ENCODE data around the gene TREML1. TPM values are rescaled to one million over a fixed set of nuclear protein-coding genes. Genes with fewer than 3 reads are reported as not detected.

The TREML1 gene
- total RNA-seq, 3 donors from 2014 or later (not counting 1 experiment from before 2014, with no cell fraction given) = 1.4 to 8.6 (median 3.4) TPM

GRCh38 chr6:41150671-41151070 lies 3.5 kb downstream of the TREML1 start:
- no peaks in the 10 kb centered on the region for H3K27me3 ChIP-seq (ENCODE audit: control insufficient read depth, insufficient read depth, low read length)
- no peak for TF ChIP-seq CTCF (IDR thresholded peaks at IDR 0.05)
- Mint-ChIP-seq H3K4me3 (no peak overlapping the region), H3K27me3 (ENCODE audit: low read depth in 2 of 2) (no peaks in the 10 kb centered on the region), H3K36me3 (no peaks in the 10 kb centered on the region), H3K4me1 (peaks cover 7 to 9% of the 10 kb centered on the region in 2 donors), H3K27ac (no peak overlapping the region), H3K9me3 (no peaks in the 10 kb centered on the region)
- H3K9me3 ChIP-seq (ENCODE audit: control insufficient read depth, insufficient read depth, low read length) = no peaks in the 10 kb centered on the region
- ATAC-seq = no peak
- H3K4me1 ChIP-seq (ENCODE audit: control insufficient read depth, insufficient read depth, low read length) = no peaks in the 10 kb centered on the region
- WGBS (ENCODE audit: insufficient coverage) = 90% methylated on average over 1 of the region's 1 CpG
- H3K27ac ChIP-seq (ENCODE audit: low read length) = no peak overlapping the region
- no peak for DNase-seq
- intact Hi-C loops (cut with micrococcal nuclease) = no loop called here
- no peaks in the 10 kb centered on the region for H3K36me3 ChIP-seq (ENCODE audit: control insufficient read depth, insufficient read depth, low read length)
- H3K4me3 ChIP-seq (ENCODE audit: low read length) = no peak overlapping the region

DNA sequence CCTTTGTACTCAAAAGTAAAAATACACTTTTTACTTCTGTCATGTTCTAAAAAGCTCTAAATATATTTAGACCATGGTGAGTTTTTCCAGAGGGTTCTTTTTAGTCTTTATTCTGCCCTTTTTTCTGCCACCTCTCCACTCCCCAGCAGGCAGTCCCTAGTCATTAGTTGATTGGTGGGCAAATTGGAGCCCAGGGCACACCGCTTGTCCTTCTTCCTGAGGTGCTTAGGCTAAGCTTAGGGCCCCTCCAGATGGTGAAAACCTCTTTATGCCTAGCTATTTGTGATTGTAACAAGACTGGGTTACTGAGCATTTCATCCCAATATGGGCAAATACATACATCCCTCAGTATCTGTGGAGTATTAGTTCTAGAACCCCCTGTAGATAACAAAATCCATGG lies 6.2 kb downstream of the TREML1 start:
- Histone ChIP-seq H3K9me3 (ENCODE audit: control insufficient read depth, insufficient read depth, low read length) (no peaks in the 10 kb centered on the region), H3K4me1 (ENCODE audit: control insufficient read depth, insufficient read depth, low read length) (no peaks in the 10 kb centered on the region), H3K27me3 (ENCODE audit: control insufficient read depth, insufficient read depth, low read length) (no peaks in the 10 kb centered on the region), H3K4me3 (ENCODE audit: low read length) (no peak overlapping the region), H3K36me3 (ENCODE audit: control insufficient read depth, insufficient read depth, low read length) (no peaks in the 10 kb centered on the region), H3K27ac (ENCODE audit: low read length) (no peak overlapping the region)
- no peaks in the 10 kb centered on the region for H3K36me3 Mint-ChIP-seq
- H3K4me3 Mint-ChIP-seq = no peak overlapping the region
- TF ChIP-seq CTCF (IDR thresholded peaks at IDR 0.05) = no peak
- intact Hi-C loops (cut with micrococcal nuclease) = no loop called here
- H3K4me1 Mint-ChIP-seq = peaks cover 5 to 7% of the 10 kb centered on the region in 2 donors
- no peaks in the 10 kb centered on the region for H3K27me3 Mint-ChIP-seq (ENCODE audit: low read depth in 2 of 2)
- H3K9me3 Mint-ChIP-seq = no peaks in the 10 kb centered on the region
- H3K27ac Mint-ChIP-seq = no peak overlapping the region
- 100% methylated on average over 1 of the region's 1 CpG for WGBS (ENCODE audit: insufficient coverage)
- DNase-seq (no peak), ATAC-seq (no peak)

- no peak overlapping the region for H3K4me3 ChIP-seq (ENCODE audit: low read length)
- no peaks in the 10 kb centered on the region for H3K9me3 ChIP-seq (ENCODE audit: control insufficient read depth, insufficient read depth, low read length)
- Mint-ChIP-seq H3K4me1 (no peaks in the 10 kb centered on the region), H3K4me3 (no peak overlapping the region), H3K27me3 (ENCODE audit: low read depth in 2 of 2) (no peaks in the 10 kb centered on the region), H3K9me3 (no peaks in the 10 kb centered on the region), H3K36me3 (peaks cover 7% of the 10 kb centered on the region), H3K27ac (no peak overlapping the region)
- no peaks in the 10 kb centered on the region for H3K4me1 ChIP-seq (ENCODE audit: control insufficient read depth, insufficient read depth, low read length)
- H3K36me3 ChIP-seq (ENCODE audit: control insufficient read depth, insufficient read depth, low read length) = peaks cover 3% of the 10 kb centered on the region
- no peak overlapping the region for H3K27ac ChIP-seq (ENCODE audit: low read length)
- H3K27me3 ChIP-seq (ENCODE audit: control insufficient read depth, insufficient read depth, low read length) = no peaks in the 10 kb centered on the region
- no peak for DNase-seq
- intact Hi-C loops (cut with micrococcal nuclease) = no loop called here
- no peak for ATAC-seq
- no peak for TF ChIP-seq CTCF (IDR thresholded peaks at IDR 0.05)
These were observed 17.2 kb downstream of the TREML1 start for GRCh38 chr6:41136911-41137310.

- peaks cover 7% of the 10 kb centered on the region for H3K36me3 Mint-ChIP-seq
- no peak overlapping the region for H3K27ac Mint-ChIP-seq
- ATAC-seq = no peak
- no peak overlapping the region for H3K4me3 Mint-ChIP-seq
- DNase-seq = no peak
- TF ChIP-seq CTCF (IDR thresholded peaks at IDR 0.05) = no peak
- H3K36me3 ChIP-seq (ENCODE audit: control insufficient read depth, insufficient read depth, low read length) = peaks cover 3% of the 10 kb centered on the region
- 89% methylated on average over 2 of the region's 3 CpGs for WGBS (ENCODE audit: insufficient coverage)
- H3K4me1 ChIP-seq (ENCODE audit: control insufficient read depth, insufficient read depth, low read length) = no peaks in the 10 kb centered on the region
- H3K27me3 ChIP-seq (ENCODE audit: control insufficient read depth, insufficient read depth, low read length) = no peaks in the 10 kb centered on the region
- H3K4me3 ChIP-seq (ENCODE audit: low read length) = no peak overlapping the region
- intact Hi-C loops (cut with micrococcal nuclease) = no loop called here
- no peak overlapping the region for H3K27ac ChIP-seq (ENCODE audit: low read length)
- H3K27me3 Mint-ChIP-seq (ENCODE audit: low read depth in 2 of 2) = no peaks in the 10 kb centered on the region
- no peaks in the 10 kb centered on the region for H3K4me1 Mint-ChIP-seq
- no peaks in the 10 kb centered on the region for H3K9me3 ChIP-seq (ENCODE audit: control insufficient read depth, insufficient read depth, low read length)
- H3K9me3 Mint-ChIP-seq = no peaks in the 10 kb centered on the region
These were observed 18.9 kb downstream of the TREML1 start for GRCh38 chr6:41135062-41135832.

Data from natural killer cell (primary cell).